GM21717 (cell line): ENCODE results near the gene LDHD.

Experiments used
- ATAC-seq: cut with Tn5 transposase; IDR thresholded peaks from one replicate; pipeline ENCODE4 v1.9.1; 2021; ENCODE audit warnings: mild to moderate bottlenecking, moderate library complexity; ENCODE audit not compliant: unreplicated experiment

The LDHD gene

DNA sequence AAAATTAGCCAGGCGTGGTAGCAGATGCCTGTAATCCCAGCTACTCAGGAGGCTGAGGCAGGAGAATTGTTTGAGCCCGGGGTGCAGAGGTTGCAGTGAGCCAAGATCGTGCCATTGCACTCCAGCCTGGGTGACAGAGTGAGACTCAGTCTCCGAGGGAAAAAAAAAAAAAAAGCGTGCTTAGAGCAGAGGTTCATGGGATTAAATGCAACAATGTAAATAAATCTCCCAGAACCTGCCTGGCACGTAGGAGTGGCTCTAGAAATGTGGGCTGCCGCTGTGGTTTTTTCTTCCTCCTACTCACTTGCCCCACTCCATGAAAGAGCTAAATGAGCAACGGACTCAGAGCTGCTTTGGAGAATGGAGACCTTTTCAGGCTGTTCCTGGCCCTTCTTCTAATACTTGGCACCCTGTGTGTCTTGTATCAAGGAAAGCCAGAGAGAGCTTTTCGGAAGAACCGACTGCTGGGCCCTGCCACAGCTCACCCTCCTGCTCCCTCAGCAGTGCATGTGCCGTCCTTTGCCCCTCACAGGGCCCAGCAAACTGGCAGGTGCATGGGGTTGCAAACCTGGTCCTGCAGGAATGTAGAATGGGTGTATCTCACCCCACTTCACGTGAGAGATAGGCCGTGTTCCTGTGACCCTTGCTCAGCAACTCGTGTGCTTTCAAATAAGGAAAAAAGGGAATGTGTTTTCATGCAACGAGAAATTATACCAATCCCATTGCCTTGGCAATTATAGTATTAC is 52.0 kb downstream of the LDHD start:
- no peak for ATAC-seq

DNA sequence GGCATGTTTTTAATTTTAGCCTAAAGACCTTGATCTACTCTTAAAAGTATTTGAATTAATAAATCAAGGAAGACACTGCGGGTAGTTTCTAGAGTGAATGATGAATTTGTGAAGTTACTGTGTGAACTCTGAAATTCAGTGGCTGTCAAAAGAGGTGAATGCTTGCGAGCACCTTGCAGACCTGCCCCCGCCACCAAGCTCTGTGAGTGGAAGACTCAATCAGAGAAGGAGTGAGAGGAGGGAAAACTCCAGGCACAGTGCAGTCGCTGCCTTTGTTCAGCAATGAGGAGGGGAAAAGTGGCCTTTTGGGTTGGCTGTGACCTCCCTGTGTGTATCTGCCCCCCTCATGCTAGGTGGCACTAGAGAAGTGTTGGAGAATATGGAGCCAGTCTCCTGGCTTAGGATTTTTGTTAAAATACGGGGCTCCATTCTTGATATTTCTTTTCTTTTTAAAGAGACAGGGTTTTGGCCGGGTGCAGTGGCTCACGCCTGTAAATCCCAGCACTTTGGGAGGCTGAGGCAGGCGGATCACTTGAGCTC is 53.0 kb downstream of the LDHD start:
- no peak for ATAC-seq

DNA sequence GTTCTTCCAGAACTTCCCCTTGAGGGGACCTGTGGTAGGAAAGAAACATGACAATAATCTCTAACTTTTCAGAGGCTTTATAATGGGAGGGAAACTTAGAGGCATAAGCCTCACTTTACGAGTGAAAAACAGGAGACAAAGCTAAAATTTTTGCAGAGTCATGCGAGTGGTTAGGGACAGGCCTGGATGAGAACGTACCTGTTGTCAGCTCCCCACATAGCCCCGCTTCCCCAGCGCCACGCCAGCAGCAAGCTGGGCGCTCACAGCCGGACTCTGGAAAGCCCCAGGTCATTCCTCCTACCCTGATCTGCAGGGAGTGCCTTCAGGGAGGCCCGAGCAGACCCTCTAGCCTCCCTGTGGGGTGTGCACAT is 53.6 kb downstream of the LDHD start:
- ATAC-seq = no peak

DNA sequence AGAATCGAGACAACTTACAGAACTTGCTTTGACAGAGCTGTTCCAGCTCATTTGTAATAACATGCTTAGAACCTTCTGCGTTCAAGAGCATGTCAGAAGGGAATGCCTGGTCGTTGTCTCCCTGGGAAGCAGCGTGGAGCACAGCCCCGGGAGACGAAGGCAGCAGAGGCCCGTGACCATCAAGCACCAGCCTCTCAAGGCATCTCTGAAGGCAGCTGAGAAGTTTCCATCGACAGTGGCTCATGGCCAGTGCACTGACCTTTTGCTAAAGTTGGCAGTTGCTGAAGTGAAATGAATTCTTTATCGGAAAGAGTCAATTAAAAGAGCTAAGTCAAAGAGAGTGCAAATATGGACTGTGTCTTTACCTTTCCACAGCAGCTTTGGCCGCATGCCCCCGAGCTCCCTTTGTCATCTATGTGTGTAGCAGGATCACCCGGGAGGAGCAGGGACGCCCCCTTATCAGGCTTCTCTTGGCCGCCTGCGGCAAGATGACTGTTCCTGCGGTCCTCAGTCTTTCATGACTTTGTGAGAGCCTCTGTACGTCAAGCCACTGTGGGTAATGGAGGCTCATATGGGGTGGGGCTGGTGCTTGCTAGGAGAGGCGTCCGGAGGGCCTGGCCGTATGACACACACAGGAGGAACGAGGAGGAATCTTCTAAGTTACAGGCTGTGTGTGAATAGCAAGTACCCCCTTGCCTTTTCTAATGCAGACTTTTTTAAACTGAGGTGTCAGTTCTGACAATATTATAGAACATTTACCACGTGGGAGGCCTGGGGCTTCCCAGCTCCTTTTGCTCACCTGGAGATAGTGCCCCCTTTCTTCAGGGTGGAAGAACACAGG is 54.2 kb downstream of the LDHD start:
- no peak for ATAC-seq
